SK-N-SH treated with all-trans-retinoic acid at 6 μM for 48 hours (cell line): ENCODE results near the gene KDM6B.

Source experiments
- ESRRG ChIP-seq: fragments of 250-450 bp; sonication (Bioruptor Pico); IDR thresholded peaks from 2 replicates; pipeline ENCODE4 v1.6.1; 2021; ENCODE audit warnings: mild to moderate bottlenecking
- GLIS3 ChIP-seq: fragments of 250-450 bp; sonication (Bioruptor Pico); IDR thresholded peaks from 2 replicates; pipeline ENCODE4 v1.5.0; 2020; ENCODE audit warnings: mild to moderate bottlenecking, moderate library complexity
- ISL1 ChIP-seq: fragments of 250-450 bp; sonication (Bioruptor Pico); IDR thresholded peaks from 2 replicates; pipeline ENCODE4 v2.1.2; 2022; ENCODE audit warnings: mild to moderate bottlenecking, moderate library complexity
- OSR1 ChIP-seq: fragments of 250-450 bp; sonication (Bioruptor Pico); IDR thresholded peaks from 2 replicates; pipeline ENCODE4 v1.8.0; 2022; ENCODE audit warnings: moderate library complexity, mild to moderate bottlenecking, inconsistent platforms
- PPARA ChIP-seq: fragments of 250-450 bp; sonication (Bioruptor Pico); IDR thresholded peaks from 2 replicates; pipeline ENCODE4 v1.5.0; 2020; ENCODE audit warnings: mild to moderate bottlenecking, borderline replicate concordance
- TSHZ2 ChIP-seq: fragments of 250-450 bp; sonication (Bioruptor Pico); IDR thresholded peaks from 2 replicates; pipeline ENCODE4 v1.5.0; 2020; ENCODE audit warnings: mild to moderate bottlenecking, moderate library complexity
- ZFP3 ChIP-seq: fragments of 250-450 bp; sonication (Bioruptor Pico); IDR thresholded peaks from 2 replicates; pipeline ENCODE4 v1.5.0; 2020; ENCODE audit warnings: mild to moderate bottlenecking, moderate library complexity
- ZFP30 ChIP-seq: fragments of 450-650 bp; formaldehyde crosslinking; IDR thresholded peaks from 2 replicates; pipeline ENCODE4 v1.5.0; 2022; ENCODE audit warnings: mild to moderate bottlenecking, moderate library complexity
- ZNF8 ChIP-seq: fragments of 450-650 bp; formaldehyde crosslinking; IDR thresholded peaks from 2 replicates; pipeline ENCODE4 v1.5.0; 2020; ENCODE audit warnings: mild to moderate bottlenecking, moderate library complexity
- TF ChIP-seq, protein P1 (sequence below): fragments of 250-450 bp; sonication (Bioruptor Pico); IDR thresholded peaks from 2 replicates; pipeline ENCODE4 v1.8.0; 2021; ENCODE audit warnings: low read depth, mild to moderate bottlenecking, moderate library complexity, borderline replicate concordance

DNA sequence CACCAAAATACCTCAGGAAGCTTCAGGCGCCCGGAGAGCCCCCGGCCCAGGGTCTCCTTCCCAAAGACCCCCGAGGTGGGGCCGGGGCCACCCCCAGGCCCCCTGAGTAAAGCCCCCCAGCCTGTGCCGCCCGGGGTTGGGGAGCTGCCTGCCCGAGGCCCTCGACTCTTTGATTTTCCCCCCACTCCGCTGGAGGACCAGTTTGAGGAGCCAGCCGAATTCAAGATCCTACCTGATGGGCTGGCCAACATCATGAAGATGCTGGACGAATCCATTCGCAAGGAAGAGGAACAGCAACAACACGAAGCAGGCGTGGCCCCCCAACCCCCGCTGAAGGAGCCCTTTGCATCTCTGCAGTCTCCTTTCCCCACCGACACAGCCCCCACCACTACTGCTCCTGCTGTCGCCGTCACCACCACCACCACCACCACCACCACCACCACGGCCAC lies 14.1 kb downstream of the KDM6B start:
- TF ChIP-seq ZFP3 (no peak), ESRRG (CRISPR knock-in tag) (no peak), ZFP30 (CRISPR knock-in tag) (no peak), PPARA (CRISPR knock-in tag) (no peak), ISL1 (CRISPR knock-in tag) (no peak), GLIS3 (CRISPR knock-in tag) (no peak), ZNF8 (CRISPR knock-in tag) (no peak), OSR1 (CRISPR knock-in tag) (no peak), TSHZ2 (CRISPR knock-in tag) (no peak)
- TF ChIP-seq, protein P1, sequence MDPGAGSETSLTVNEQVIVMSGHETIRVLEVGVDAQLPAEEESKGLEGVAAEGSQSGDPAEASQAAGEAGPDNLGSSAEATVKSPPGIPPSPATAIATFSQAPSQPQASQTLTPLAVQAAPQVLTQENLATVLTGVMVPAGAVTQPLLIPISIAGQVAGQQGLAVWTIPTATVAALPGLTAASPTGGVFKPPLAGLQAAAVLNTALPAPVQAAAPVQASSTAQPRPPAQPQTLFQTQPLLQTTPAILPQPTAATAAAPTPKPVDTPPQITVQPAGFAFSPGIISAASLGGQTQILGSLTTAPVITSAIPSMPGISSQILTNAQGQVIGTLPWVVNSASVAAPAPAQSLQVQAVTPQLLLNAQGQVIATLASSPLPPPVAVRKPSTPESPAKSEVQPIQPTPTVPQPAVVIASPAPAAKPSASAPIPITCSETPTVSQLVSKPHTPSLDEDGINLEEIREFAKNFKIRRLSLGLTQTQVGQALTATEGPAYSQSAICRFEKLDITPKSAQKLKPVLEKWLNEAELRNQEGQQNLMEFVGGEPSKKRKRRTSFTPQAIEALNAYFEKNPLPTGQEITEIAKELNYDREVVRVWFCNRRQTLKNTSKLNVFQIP (CRISPR knock-in tag) = no peak
